HG02973 (cell line): Measurements from ENCODE around the gene HID1.
"Not testable (repeated sequence)": the region's sequence is repeated elsewhere in the genome, so short reads cannot be mapped to it uniquely, and the experiment has no call there.

ENCODE experiments used
- ATAC-seq: cut with Tn5 transposase; IDR thresholded peaks from one replicate; pipeline ENCODE4 v1.9.1; 2021; ENCODE audit warnings: moderate library complexity; ENCODE audit not compliant: unreplicated experiment

The HID1 gene

GRCh38 chr17:74972107-74972972 is at the start of gene HID1:
TSS of gene HID1 (minus strand) at chr17:74972759. CDS start at chr17:74972656, 103 bp downstream.
- ATAC-seq: no peak

GRCh38 chr17:75020331-75021110 is 48.0 kb upstream of the HID1 start:
- no peak for ATAC-seq

GRCh38 chr17:75019710-75020109 is 47.2 kb upstream of the HID1 start:
- no peak for ATAC-seq

GRCh38 chr17:75019146-75019545 is 46.6 kb upstream of the HID1 start:
- no peak for ATAC-seq

GRCh38 chr17:75013092-75013559 is 40.6 kb upstream of the HID1 start:
- ATAC-seq: no peak

GRCh38 chr17:75012346-75013091 is 40.0 kb upstream of the HID1 start, which contains the start of gene MRPL58:
TSS of gene MRPL58 (plus strand) at chr17:75012670. CDS start at chr17:75012687, 17 bp downstream.
- peak; percentile 84 for ATAC-seq

GRCh38 chr17:75012096-75012345 is 39.5 kb upstream of the HID1 start:
- ATAC-seq: no peak

GRCh38 chr17:75011401-75012095 is 39.0 kb upstream of the HID1 start:
- no peak for ATAC-seq

GRCh38 chr17:75010683-75011400 is 38.3 kb upstream of the HID1 start:
- no peak for ATAC-seq

GRCh38 chr17:75009139-75009724 is 36.7 kb upstream of the HID1 start:
- no peak for ATAC-seq

GRCh38 chr17:75008373-75008772 is 35.8 kb upstream of the HID1 start:
- ATAC-seq: no peak

- no peak for ATAC-seq
Observed at GRCh38 chr17:75006653-75007052, 34.1 kb upstream of the HID1 start.

- not testable (repeated sequence) for ATAC-seq
Observed at GRCh38 chr17:75006084-75006483, 33.5 kb upstream of the HID1 start.

GRCh38 chr17:75005291-75005690 is 32.7 kb upstream of the HID1 start:
- ATAC-seq: no peak

- ATAC-seq: no peak
Observed at GRCh38 chr17:75004371-75004770, 31.8 kb upstream of the HID1 start.

GRCh38 chr17:75003957-75004355 is 31.4 kb upstream of the HID1 start:
- ATAC-seq: no peak

GRCh38 chr17:75003070-75003956 is 30.8 kb upstream of the HID1 start:
- no peak for ATAC-seq

- ATAC-seq: no peak
Observed at GRCh38 chr17:75001915-75002843, 29.6 kb upstream of the HID1 start.
